GM21515 (cell line): ENCODE results near the gene SPTLC2.

Experiments used
- ATAC-seq: cut with Tn5 transposase; IDR thresholded peaks from one replicate; pipeline ENCODE4 v1.9.1; 2021; ENCODE audit not compliant: unreplicated experiment

Gene SPTLC2

DNA sequence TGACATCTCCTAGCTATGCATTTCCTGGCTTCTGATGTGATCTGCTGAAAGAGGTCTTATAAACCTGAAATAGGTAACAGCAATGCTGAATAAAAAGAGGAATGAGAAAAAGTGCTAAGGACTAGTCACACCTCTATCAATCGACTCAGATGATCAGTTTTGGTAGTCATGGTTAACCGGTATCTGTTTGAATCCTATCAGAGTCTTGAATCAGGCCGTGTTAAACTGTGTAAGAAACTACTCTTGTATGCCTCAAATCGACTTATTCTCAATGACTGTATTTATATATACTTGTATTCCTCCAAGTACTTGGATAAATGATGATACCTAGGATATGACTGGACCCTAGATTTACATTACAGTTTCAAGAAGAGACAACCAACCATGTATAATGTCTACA, 107.1 kb downstream of the SPTLC2 start:
- ATAC-seq = no peak

DNA sequence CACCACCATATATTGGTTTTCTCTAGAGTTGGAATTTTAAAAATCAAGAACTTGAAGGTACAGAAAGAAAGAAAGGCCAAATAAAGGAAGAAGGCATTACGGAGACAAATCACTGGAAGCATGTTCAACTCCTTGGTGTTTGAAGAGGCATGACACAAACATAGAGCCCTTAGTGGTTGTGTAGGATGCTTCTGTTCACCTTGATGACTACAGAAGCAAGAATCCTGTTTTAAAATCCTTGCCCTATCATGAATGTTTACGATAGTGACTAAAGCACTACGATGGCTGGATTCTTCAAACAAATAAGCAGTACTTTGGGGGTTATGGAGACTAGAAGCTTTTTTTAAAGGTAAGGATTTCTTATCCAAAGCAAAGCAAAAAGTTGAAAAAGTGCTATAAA, 107.6 kb downstream of the SPTLC2 start:
- ATAC-seq = no peak

GRCh38 chr14:77508249-77508648, 108.2 kb downstream of the SPTLC2 start:
- ATAC-seq = no peak

DNA sequence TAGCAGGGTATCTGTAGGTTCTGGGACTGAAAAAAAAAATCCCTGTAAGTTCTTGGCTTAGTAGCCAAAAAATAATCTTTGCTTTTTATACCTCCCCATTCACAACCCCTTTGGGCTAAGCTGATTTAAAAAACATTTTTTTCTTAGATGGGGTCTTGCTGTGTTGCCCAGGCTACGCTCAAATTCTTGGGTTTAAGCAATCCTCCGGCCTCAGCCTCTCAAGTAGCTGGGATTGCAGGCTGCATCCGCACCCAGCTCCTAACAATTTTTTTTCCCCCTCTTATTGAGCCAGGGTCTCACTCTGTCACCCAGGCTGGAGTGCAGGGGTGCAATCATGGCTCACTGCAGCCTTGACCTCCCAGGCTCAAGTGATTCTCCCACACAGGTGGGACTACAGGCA, 108.7 kb downstream of the SPTLC2 start:
- no peak for ATAC-seq

- no peak for ATAC-seq
Observed at GRCh38 chr14:77505031-77505430, 111.4 kb downstream of the SPTLC2 start.

DNA sequence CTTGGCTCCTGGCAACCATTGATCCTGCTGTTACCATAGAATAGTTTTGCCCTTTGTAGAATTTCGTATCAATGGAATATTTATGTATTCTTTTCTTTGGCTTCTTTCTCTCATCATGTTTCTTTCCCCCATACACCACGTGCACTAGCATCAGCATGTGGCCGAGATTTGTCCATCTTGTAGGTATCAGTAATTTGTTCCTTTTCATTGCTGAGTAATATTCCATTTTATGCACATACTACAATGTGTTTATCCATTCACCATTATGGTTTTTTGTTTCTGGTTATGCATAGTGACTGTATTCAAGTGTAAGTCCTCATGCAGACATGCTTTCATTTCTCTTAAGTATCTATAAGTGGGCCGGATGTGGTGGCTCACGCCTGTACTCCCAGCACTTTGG, 113.3 kb downstream of the SPTLC2 start:
- no peak for ATAC-seq

DNA sequence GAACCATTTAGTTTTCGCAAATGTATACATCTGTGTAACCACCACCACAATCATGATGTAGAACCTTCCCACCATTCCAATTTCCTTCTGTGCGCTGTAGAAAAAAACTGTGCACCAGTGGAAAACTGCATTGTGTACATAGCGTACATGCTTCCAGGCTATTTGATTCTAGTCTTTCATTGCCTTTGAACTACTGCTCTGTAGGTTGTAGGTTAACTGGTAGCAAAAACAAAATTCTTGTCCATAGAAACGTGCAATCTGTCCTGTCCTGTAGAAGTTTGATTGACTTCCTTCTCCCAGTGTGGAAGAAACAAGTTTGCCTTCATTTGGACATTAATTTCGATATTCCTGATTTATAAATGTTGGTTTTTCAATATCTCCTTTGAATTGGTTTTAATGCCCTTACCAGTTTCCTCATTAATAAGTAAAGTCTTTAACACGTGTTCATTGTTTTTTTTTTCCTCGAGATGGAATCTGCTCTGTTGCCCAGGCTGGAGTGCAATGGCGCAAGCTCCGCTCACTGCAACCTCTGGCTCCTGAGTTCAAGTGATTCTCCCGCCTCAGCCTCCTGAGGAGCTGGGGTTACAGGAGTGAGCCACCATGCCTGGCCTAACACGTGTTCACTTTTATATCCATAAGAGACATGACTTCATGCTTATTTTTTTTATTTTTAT, 114.2 kb downstream of the SPTLC2 start:
- no peak for ATAC-seq

- peak; percentile 30 for ATAC-seq
Observed at GRCh38 chr14:77498984-77499527, 117.4 kb downstream of the SPTLC2 start.

DNA sequence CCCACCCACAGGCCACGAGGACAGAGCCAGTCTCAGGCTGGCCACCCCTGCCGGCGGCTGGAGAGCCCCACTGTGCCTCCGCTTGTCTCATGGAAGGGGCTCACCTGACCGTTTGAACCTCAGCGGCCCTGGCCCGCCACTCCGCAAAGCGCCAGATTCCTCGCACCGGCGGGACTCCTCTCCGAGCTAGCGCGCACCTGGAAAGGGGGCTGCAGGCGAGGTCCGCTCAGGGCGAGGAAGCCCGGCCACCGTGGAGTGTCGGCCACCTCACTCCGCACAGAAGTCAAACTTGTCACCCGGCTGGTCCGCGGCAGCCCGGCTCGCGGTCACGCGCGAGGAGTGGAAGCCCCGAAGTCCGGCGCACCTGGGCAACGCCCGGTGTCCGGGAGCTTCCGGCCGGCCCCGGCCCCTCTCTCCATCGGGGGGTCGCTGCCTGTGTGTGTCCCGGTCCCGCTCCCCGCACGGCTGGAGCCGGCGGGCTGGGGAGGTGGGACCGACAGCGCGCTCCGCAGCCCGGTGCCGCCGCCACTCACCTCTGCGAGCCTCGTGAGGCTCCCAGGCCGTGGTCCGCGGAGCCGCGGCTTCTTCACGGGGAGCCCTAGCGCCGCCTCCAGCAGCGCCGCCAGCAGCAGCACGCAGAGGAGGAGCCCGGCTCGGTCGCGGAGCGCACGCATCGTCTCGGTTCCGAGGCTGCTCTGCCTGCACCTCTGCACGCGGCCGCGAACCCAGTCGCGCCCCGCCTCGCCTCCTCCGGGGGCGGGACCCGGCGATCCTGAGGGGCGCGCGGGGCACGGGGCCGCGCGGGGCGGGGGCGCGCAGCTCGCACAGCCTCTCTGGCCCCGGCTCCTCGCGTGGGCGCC, 118.1 kb downstream of the SPTLC2 start, which contains the start of gene ISM2:
Gene ISM2 (minus strand): TSS at position 697 of the 860 bp plus-strand sequence. CDS start 23 bp downstream, at position 674.
- ATAC-seq = peak; percentile 66

- no peak for ATAC-seq
Observed at GRCh38 chr14:77495334-77495733, 121.1 kb downstream of the SPTLC2 start.

GRCh38 chr14:77491056-77491455, 125.4 kb downstream of the SPTLC2 start:
- ATAC-seq = no peak

GRCh38 chr14:77490347-77490986, 126.0 kb downstream of the SPTLC2 start:
- no peak for ATAC-seq

DNA sequence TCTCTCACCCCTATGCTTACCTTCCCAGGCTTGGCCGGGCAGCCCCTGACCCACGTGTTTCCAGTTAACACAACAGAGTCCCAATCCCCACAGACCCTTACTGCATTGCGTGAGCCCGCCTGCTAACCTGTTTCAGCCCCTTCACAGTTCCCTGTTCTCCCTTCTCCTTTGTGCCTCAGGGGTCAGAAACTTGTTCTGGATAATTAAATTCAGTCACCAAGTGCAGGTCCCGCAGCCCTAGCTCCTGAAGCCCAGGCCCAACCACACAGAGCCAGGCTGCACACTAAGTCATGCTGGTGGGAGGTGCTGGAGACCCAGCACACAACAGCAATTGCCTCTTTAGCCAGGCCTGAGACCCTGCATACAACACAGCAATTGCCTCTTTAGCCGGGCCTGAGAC, 127.4 kb downstream of the SPTLC2 start:
- ATAC-seq = no peak

DNA sequence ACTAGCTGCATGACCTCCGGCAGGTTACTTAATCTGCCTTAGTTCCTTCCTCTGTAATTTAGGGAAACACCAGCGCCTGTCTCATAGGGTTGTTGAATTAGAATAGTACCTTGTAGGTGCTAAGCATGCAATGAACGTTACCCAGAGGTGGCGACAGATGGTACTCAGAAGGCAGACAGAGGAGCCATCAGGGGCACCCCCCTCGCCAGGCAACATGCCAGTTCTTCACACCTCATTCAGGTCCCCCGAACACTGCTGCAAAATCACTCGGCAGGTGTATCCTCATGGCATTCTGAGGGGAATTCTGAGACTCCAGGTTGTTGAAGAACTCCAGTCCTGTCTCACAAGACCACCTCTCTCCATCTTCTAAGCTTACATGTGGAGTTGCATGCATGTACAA, 127.9 kb downstream of the SPTLC2 start:
- no peak for ATAC-seq

- ATAC-seq = no peak
Observed at GRCh38 chr14:77485901-77486678, 130.3 kb downstream of the SPTLC2 start.

- no peak for ATAC-seq
Observed at GRCh38 chr14:77485256-77485655, 131.2 kb downstream of the SPTLC2 start.

GRCh38 chr14:77482422-77482821, 134.0 kb downstream of the SPTLC2 start:
- ATAC-seq = no peak

DNA sequence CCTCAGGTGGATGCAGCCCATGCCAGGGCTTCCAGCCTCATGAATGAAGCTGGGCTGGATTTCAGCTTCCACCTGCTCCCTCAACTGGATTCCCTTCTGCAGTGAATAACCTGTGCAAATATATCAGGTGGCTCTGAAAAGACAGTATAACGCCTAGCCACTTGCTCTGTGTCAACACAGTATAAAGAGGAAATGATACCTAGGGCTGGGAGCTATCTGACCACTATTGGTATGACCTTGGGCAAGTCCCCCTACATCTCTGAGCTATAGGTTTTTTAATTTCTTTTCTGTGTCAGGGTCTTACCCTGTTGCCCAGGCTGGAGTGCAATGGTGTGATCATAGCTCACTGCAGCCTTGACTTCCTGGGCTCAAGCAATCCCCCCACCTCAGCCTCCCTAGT, 137.6 kb downstream of the SPTLC2 start:
- ATAC-seq = peak; percentile 94

GRCh38 chr14:77478029-77478428, 138.4 kb downstream of the SPTLC2 start:
- ATAC-seq = no peak

DNA sequence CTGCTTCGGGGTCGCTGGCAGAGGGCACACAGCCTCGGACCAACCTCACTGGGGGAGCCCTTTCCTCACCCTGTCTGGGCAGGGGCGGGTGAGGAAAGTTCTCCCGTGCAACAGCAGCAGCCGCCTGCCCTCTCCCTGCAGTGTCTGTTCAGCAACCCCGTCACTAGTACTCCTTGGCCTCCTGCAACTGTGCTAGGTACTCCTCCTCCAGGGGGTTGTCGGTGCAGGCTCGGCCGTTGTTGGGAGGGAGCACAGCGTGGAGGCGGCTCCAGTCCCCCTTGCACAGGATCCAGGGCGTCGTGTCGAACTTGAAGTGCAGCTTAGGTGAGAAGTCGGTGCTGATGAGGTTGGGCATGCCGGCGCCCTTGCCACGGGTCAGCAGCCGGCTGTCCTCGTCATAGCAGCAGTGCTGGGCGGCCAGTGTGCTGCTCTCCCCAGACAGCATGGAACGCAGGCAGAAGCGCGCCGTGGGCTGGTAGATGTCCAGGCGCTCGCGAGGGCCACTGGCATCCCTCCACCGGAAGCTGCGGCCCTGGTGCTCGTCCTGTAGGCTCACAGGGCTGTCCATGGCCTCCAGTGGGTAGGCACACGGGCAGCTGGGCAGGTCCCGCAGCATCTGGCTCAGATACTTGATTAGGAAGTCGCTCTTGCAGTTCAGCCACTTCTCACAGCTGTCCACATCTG, 140.9 kb downstream of the SPTLC2 start:
- ATAC-seq = no peak
